BLaER1 treated with 17β-estradiol and CSF1 and Interleukin-3, amounts not matched to agents 10 nM and 100 nM (cell line): ENCODE measurements around the gene HOXA5.

Experiments
- H3K27ac ChIP-seq, 11 experiments: shearing (Covaris generic); formaldehyde crosslinking; 2 replicates each; pipeline ENCODE4 v1.8.1; 2022
- H3K27me3 ChIP-seq, 11 experiments: shearing (Covaris generic); formaldehyde crosslinking; 2 replicates each; pipeline ENCODE4 v1.8.1; 2022
- H3K36me3 ChIP-seq, 11 experiments: shearing (Covaris generic); formaldehyde crosslinking; 2 replicates each; pipeline ENCODE4 v1.8.1; 2022
- H3K4me1 ChIP-seq, 10 experiments: shearing (Covaris generic); formaldehyde crosslinking; 2 replicates each; pipeline ENCODE4 v1.8.1; 2022
- H3K4me2 ChIP-seq, 11 experiments: shearing (Covaris generic); formaldehyde crosslinking; 2 replicates each; pipeline ENCODE4 v1.8.1; 2022
- H3K4me3 ChIP-seq, 10 experiments: shearing (Covaris generic); formaldehyde crosslinking; 2 replicates each; pipeline ENCODE4 v1.8.1; 2022
- H3K9ac ChIP-seq, 11 experiments: shearing (Covaris generic); formaldehyde crosslinking; 2 replicates each; pipeline ENCODE4 v1.8.1; 2022
- H3K9me3 ChIP-seq, 11 experiments: shearing (Covaris generic); formaldehyde crosslinking; replicated peaks in 1 of 11; 2 replicates each; pipeline ENCODE4 v1.8.1; 2022
- H4K20me1 ChIP-seq, 11 experiments: shearing (Covaris generic); formaldehyde crosslinking; 2 replicates each; pipeline ENCODE4 v1.8.1; 2022
- Cebpa-rat ChIP-seq, 11 experiments: shearing (Covaris generic); IDR thresholded peaks; 2 replicates each; pipeline ENCODE4 v1.8.1; 2022

Gene HOXA5

DNA sequence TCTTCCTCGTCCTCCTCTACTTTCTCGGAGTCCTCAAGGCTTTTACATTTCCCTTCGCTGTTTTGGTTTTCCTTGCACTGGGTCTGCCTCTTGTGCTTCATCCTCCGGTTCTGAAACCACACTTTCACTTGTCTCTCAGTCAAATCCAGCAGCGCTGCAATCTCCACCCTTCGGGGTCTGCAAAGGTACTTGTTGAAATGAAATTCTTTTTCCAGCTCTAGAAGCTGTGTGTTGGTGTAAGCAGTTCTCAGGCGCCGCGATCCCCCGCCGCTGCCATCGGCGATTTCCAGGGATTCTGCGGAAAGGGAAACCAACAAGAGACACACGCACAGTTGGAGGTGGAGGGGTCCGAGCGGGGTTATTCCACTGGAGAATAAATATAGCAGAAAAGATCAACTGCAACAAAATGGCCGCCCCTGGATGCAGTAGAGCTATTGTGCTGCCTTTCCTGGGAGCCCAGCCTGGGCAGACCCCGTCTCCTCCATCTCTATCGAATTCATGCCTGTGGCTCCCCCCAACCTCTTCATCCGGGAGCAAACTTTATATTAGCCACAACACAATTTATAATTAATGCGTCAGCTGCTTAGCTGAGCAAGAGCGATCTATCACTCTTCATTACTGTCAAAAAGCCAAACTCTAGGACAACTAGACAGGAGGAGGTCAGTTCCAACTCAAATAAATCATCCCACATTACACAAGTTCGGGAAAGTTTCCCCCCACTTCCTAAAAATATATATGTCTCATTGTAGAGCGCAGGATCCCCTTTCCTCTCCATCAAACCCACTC, 42.1 kb downstream of the HOXA5 start:
- Histone ChIP-seq H4K20me1 (no peaks in the 10 kb centered on the region), H3K27me3 (peaks cover 0 to 14% (median 0%) of the 10 kb centered on the region in 11 experiments; a peak in 6 of 22 replicates), H3K4me3 (no peak overlapping the region), H3K27ac (no peak overlapping the region), H3K4me1 (no peaks in the 10 kb centered on the region; a peak in 1 of 20 replicates), H3K9ac (no peak overlapping the region), H3K4me2 (no peak overlapping the region), H3K9me3 (peaks cover 30 to 64% (median 46%) of the 10 kb centered on the region in 11 experiments), H3K36me3 (no peaks in the 10 kb centered on the region)
- TF ChIP-seq Cebpa-rat (IDR thresholded peaks at IDR 0.05): no peak

DNA sequence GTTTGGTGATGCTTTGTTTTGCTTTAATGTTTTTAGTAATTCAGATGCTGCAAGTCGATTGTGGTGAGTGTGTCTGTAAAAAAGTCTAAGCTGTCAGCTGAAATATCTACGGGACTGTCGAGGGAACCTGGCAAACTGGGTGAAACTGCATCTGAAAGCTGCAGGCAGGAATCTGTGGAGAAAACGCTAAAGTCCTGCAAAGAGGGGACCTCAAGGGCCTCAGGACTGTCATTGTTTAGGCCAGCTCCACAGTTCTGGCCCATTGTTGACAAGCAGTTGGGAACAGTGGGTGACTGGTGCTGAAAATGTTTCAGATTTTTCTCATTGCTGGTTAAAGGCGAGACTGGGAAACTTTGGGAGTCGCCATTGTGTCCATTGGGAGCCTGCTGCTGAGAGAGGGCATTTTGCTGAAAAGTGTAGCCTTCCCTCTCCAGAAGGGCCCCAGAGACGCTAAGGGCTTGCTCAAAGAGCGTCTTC, 42.7 kb downstream of the HOXA5 start:
- TF ChIP-seq Cebpa-rat (IDR thresholded peaks at IDR 0.05): no peak
- H3K9ac ChIP-seq: no peak overlapping the region
- no peak overlapping the region for H3K4me2 ChIP-seq
- no peaks in the 10 kb centered on the region for H3K36me3 ChIP-seq
- H3K27ac ChIP-seq: no peak overlapping the region
- no peaks in the 10 kb centered on the region for H4K20me1 ChIP-seq
- H3K4me3 ChIP-seq: no peak overlapping the region
- no peaks in the 10 kb centered on the region; a peak in 1 of 20 replicates for H3K4me1 ChIP-seq
- H3K27me3 ChIP-seq: peaks cover 0 to 14% (median 0%) of the 10 kb centered on the region in 11 experiments; a peak in 6 of 22 replicates
- peaks cover 31 to 64% (median 47%) of the 10 kb centered on the region in 11 experiments for H3K9me3 ChIP-seq

GRCh38 chr7:27099453-27100370, 43.8 kb downstream of the HOXA5 start:
- no peak for TF ChIP-seq Cebpa-rat (IDR thresholded peaks at IDR 0.05)
- peaks cover 40 to 71% (median 57%) of the 10 kb centered on the region in 11 experiments for H3K9me3 ChIP-seq
- H3K27ac ChIP-seq: no peak overlapping the region
- H3K4me3 ChIP-seq: no peak overlapping the region
- no peaks in the 10 kb centered on the region; a peak in 1 of 20 replicates for H3K4me1 ChIP-seq
- H3K36me3 ChIP-seq: no peaks in the 10 kb centered on the region
- peaks cover 0 to 14% (median 0%) of the 10 kb centered on the region in 11 experiments; a peak in 6 of 22 replicates for H3K27me3 ChIP-seq
- no peak overlapping the region for H3K9ac ChIP-seq
- no peak overlapping the region for H3K4me2 ChIP-seq
- H4K20me1 ChIP-seq: no peaks in the 10 kb centered on the region

DNA sequence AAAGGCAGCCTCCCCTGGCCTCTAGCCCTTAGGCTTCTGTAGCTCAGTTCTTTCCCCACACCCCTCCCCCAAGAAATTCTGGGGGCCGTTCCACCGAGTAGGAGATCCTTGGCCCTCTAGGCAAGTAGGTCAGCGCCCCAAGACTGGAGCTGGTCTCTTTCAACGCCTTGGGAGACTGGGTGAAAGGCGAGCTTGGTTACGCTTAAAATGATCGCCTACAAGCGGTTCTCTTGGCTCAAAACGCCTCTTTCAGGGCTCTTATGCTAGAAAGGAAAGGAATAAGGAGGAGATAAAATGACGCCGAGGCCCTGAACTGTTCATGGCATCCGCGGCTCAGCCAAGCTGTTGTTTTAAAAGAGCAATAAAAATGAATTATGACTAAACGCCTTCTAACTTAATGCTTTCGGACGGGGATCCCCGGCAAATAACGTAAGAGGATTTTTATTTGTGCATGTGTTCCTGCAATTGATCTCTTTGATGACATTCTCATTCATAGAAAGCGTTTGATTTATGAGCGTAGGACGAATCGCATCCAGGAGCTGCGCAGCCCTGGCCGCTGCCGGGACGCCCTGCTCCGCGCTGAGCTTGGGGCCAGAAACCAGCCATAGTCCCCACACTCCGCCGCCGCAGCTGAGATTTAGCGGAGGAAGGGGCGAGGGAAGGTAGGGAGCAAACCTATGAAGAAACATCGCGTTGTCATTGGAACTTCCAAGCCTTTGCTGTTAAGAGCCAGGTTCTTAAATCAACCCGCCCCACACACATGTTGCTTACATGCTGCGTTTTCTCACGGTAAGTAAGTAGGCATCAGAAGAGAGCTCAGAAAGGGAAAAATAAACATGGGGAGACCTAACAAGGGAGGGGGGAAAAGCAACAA, 44.7 kb downstream of the HOXA5 start:
- Histone ChIP-seq H3K4me3 (no peak overlapping the region), H3K4me2 (no peak overlapping the region), H3K27ac (no peak overlapping the region), H3K4me1 (no peaks in the 10 kb centered on the region; a peak in 1 of 20 replicates), H3K27me3 (peaks cover 0 to 14% (median 0%) of the 10 kb centered on the region in 11 experiments; a peak in 6 of 22 replicates), H3K36me3 (no peaks in the 10 kb centered on the region), H3K9ac (no peak overlapping the region), H4K20me1 (no peaks in the 10 kb centered on the region), H3K9me3 (peaks cover 40 to 78% (median 63%) of the 10 kb centered on the region in 11 experiments)
- no peak for TF ChIP-seq Cebpa-rat (IDR thresholded peaks at IDR 0.05)

DNA sequence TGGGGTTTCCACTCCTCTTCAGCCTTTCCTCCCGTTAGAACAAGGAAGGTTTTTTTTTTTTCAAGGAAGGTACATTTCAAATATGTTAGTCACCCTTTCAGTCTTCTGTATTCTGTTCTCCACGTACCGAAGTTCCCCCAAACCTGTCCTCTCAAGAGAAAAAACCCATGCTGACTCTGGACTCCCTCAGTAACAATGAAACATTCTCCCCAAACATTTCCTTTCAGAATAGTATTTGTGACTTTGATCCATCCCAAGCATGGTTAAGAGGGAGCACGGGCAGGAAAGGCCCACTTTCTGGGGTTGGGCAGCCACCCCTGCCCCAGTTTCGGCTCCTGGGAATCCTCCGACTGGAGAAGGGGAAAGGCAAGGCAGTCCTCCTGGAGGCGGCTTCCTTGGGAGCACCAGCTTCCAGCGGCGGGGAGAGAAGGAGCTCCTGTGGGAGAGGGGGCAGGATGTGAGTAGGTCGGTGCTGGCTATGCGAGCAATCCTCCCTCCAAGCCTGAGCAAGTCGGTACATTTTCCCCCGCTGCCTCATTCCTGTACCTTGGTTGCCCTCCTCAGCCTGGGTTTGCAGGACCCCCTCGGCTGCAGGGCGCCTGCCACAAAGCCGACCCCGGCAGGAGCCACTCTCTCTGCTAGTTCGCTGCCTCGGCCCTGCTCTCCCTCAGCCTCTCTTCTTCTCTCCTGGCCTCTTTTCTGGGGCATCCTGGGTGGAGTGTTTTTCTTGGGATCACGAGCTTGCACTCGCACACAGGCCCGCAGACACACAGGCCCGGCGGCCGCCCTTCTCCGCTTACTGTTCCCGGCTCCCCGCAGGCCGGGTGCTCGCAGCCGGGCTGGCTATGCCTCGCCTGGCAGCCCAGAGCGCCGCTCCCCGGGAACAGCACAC, 45.5 kb downstream of the HOXA5 start:
- Histone ChIP-seq H3K4me3 (no peak overlapping the region), H3K4me1 (peaks cover 0 to under 1% (median 0%) of the 10 kb centered on the region in 10 experiments; a peak in 1 of 20 replicates), H3K9ac (no peak overlapping the region), H3K9me3 (peaks cover 39 to 69% (median 60%) of the 10 kb centered on the region in 11 experiments), H3K4me2 (no peak overlapping the region), H3K36me3 (no peaks in the 10 kb centered on the region), H3K27me3 (peaks cover 0 to 14% (median 0%) of the 10 kb centered on the region in 11 experiments; a peak in 6 of 22 replicates), H4K20me1 (no peaks in the 10 kb centered on the region), H3K27ac (no peak overlapping the region)
- TF ChIP-seq Cebpa-rat (IDR thresholded peaks at IDR 0.05): no peak

DNA sequence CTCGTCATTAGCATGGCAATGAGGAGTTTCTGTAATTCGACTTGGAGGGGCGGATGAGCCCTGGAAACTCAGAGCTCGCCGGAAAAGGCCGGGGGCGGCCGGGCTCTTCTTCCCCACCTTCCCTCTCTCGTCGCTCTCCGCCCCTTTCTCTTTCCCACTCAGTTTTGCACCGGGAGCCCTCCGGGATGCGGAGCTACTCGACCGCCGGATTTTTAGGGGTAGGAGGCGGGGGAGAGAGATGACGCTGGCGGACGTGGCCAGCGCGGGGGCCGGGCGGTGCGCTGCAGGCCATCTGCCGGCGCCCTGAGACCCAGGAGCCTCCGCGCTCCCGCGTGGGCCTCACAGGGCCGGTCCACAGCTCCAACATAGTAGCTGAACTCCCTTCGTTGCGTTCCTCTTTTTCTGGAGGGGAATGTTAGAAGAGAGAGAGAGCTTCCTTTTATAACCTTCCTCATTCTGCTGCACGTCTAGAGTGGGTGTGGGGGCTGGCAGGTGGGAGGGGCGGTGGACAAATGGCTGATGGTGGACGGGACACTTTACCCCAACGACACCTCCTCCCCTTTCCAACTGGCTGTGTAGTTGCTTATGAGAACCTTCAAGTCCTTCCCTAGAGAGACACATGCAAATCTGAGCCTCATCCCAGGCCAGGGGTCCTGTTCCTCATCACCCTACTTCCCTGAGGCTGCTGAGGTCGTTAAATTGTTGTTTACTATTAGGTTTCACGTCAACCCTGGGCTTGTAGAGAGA, 46.5 kb downstream of the HOXA5 start:
- Histone ChIP-seq H4K20me1 (no peaks in the 10 kb centered on the region), H3K4me2 (no peak overlapping the region), H3K9me3 (peaks cover 29 to 59% (median 53%) of the 10 kb centered on the region in 11 experiments), H3K4me1 (peaks cover 0 to 10% (median 3%) of the 10 kb centered on the region in 10 experiments; a peak in 6 of 20 replicates), H3K4me3 (no peak overlapping the region), H3K9ac (no peak overlapping the region), H3K27me3 (peaks cover 0 to 14% (median 0%) of the 10 kb centered on the region in 11 experiments; a peak in 6 of 22 replicates), H3K27ac (no peak overlapping the region), H3K36me3 (no peaks in the 10 kb centered on the region)
- TF ChIP-seq Cebpa-rat (IDR thresholded peaks at IDR 0.05): no peak
